ENCODE data around the gene DRAM1.
"Not testable (repeated sequence)": the region's sequence is repeated elsewhere in the genome, so short reads cannot be mapped to it uniquely, and the experiment has no call there.

DRAM1 gene

DNA sequence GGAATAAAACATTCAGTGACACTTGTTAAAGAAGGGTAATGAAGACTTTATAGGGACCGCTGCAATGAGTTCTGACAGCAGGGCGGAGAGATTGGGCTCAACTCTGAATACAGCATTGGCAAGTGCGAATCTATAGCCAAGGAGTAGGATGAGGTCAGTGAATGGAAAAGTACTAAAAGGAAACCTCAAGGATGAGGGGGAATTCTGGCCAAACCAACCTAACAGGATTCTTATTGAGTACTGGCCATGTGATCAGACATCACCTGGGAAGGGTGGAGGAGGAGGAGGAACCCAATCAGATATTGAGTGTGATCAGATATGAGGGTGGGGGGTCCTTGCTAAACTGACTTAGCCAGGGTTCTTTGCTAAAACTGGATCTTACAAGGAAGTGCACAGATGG lies 31.0 kb downstream of the DRAM1 start:
- no peak for DNase-seq

- no peak for DNase-seq
Observed at GRCh38 chr12:101909646-101910045, 32.3 kb downstream of the DRAM1 start.

- DNase-seq = no peak
Observed at GRCh38 chr12:101915841-101916240, 38.5 kb downstream of the DRAM1 start.

DNA sequence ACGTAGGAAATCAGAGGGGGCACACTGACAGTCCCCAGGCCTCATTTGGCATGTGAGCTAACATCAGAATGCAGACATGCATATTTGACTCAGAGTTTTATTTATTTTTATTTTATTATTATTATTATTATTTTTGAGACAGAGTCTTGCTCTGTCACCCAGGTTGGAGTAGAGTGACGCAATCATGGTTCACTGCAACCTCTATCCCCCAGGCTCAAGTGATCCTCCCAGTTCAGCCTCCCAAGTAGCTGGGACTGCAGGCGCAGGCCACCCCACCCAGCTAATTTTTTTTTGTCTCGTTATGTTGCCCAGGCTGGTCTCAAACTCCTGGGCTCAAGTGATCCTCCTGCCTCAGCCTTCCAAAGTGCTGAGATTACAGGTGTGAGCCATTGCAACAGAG lies 41.4 kb downstream of the DRAM1 start:
- not testable (repeated sequence) for DNase-seq

DNA sequence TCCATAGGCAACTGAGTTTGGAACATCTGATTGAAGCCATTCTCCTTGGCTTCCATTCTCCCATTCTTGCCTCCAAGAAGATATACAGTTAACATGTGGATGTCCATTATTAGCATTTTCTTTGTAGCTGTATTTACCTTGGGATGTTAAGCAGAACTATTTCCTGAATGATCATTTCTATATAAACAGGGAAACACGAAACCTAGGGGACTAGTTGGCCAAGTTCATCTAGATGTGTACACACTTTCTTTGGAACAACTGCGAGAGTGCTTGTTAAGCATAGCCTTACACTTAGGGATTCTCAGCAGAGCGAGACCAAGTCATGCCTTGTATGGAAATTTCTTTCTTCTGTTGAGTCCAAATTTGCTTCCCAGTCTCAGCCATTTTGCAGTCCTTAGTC lies 42.1 kb downstream of the DRAM1 start:
- DNase-seq = no peak

DNA sequence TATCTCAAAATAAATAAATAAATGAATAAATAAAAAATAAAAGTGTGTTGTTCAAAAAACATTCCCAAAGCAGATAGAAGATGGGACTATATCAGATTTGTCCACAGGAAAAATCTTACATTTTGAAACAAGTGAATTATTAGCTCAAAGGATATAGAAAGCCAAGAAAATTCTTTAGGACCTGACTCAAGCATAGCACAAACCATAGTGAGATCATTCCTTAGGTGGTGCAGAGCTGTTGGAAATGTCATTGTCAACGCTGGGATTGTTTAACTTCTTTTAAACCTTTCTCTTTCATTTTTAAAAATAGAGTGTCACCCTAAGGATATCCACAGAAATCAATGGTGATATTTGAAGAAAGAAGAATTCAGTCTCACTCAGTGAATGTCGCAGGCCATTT lies 43.5 kb downstream of the DRAM1 start:
- no peak for DNase-seq

- DNase-seq = no peak
Observed at GRCh38 chr12:101923045-101923718, 45.8 kb downstream of the DRAM1 start.

GRCh38 chr12:101924618-101925017 lies 47.2 kb downstream of the DRAM1 start:
- no peak for DNase-seq

GRCh38 chr12:101925361-101925760 lies 48.0 kb downstream of the DRAM1 start:
- DNase-seq = no peak

- no peak for DNase-seq
Observed at GRCh38 chr12:101925935-101926334, 48.6 kb downstream of the DRAM1 start.

DNA sequence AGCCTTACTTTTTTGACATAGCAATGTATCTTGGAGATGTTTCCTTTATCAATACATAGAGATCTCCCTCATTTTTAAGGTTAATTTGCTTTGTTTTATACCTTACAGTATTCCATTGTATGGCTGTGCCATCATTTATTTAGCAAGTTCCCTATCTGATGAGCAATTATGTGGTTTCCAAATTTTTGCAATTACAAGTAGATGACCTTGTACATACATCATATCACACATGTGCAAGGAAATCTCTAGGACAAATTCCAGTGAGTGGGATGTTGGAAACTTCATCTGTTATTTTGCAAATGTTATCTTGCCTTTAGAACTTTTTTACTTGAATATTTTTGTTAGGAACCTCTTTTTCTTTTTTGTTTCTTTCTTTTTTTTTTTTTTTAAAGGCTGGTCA lies 49.7 kb downstream of the DRAM1 start:
- no peak for DNase-seq

DNA sequence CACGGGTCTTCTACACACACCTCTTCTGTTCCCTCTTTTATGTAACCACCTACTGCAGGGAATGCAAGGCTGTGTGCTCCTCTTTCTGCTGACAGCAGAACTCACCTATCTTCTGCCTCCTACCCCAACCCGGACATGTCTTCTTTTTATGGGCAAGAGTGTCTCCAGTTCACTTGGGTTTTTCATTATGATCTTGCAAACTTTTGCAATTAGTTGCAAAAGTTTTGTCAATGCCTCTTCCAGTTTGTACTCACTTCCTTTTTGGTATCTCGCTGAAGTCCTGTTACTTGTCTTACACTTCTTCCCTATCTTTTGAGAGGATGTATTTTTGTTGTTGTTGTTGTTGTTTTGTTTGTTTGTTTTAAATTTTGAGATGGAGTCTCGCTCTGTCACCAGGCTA lies 50.6 kb downstream of the DRAM1 start:
- no peak for DNase-seq

DNA sequence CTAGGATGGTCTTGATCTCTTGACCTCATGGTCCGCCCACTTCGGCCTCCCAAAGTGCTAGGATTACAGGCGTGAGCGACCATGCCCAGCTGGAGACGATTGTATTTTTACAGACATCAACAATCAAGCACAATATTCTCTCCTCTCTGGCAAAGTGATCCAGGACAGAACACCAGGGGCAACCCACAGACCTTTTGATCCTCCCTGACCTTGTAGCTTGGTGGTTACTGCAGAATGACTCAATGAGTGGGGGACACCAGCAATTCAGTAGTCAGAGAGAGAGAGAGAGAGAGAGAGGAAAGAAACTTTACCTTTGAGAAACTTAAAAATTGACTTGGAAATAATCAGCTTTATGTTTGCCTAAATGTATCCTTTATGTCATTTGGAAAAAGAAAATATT lies 51.2 kb downstream of the DRAM1 start:
- no peak for DNase-seq

GRCh38 chr12:101929365-101930041 lies 52.1 kb downstream of the DRAM1 start:
- no peak for DNase-seq

- DNase-seq = no peak
Observed at GRCh38 chr12:101931498-101932326, 54.3 kb downstream of the DRAM1 start.

GRCh38 chr12:101933866-101934514 lies 56.6 kb downstream of the DRAM1 start:
- DNase-seq = no peak

DNA sequence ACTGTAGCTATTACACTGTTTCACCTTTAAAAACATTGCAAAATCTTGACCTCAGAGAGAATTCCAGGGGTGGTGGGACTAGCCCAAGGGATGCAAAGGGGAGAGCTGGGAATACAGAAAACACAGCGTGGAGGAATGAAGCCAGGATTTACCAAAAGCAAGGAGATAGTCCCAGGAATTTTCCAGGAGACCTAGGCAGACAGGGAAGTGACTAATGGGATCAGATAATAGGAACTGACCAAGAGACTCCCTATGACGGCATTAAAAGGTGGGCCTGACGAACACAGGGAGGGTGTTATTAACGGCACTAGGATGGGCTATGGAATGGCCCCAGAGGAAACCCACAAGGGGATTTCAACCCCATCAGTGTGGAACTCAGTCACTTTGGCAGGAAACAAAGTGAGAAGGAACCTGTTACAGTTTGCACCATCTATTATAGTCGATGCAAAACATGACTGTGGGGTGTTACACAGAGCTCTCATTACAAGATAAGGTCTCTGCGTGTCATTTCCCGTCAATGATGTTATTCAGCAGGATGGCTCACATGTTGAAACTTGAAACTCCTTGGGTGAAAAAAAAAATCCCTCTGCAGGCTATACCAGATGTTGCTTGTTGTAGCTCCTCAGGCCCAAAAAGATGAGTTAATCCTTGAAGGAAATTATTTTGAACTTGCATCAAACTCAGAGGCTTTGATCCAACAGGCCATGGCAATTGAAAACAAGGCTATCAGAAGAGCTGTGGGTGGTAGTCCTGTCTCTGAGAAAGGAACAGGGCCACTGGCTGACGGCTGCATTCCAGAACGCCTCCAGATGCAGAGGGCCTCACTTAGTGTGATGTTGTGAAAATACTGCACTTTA lies 58.7 kb downstream of the DRAM1 start:
- no peak for DNase-seq

DNA sequence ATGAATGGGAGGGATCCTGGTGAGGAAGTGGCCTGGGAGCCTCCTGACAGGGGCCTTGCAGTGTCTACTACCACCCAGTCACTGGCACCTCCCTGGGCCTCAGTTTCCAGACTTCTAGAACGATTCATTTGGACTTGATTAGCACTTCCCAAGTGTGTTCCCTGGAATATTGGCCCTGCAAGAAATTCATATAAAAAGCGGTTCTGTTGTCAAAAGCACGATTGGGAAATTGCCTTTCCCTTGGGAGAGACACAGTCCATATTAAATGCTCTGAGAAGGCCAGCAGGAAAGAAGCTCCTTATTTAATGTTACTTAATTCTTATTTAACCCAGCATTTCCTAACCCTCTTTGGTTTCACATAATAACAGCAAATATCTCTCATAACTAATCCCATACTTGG lies 61.9 kb downstream of the DRAM1 start:
- DNase-seq = no peak

DNA sequence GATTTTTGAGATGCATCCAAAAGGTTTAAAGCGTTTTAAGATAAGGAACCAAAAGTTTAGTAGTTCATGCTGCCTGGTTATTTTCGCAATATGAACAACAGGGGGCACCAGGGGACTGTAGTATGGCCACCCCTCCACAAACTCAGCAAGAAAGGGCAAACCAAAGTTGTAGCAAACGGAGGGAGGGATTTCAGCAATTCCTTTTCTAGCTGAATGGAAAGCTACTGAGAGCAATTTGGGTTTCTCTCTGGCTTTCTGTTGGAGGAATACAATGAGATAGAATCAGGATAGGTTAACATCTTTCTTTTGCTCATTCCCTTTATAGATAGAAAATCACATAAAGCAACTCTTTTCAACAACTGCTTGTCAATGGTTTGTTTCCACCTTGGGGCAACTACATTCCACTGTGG lies 62.5 kb downstream of the DRAM1 start:
- DNase-seq = peak; percentile 39

- no peak for DNase-seq
Observed at GRCh38 chr12:101940400-101940950, 63.1 kb downstream of the DRAM1 start.

- DNase-seq = no peak
Observed at GRCh38 chr12:101941306-101942249, 64.2 kb downstream of the DRAM1 start.

Data from activated CD4-positive, alpha-beta T cell treated with anti-CD3 and anti-CD28 coated beads, Interleukin-2, amount 50 U/mL, for 1 hour (primary cell).